Transverse colon (tissue), 3 donors: ENCODE results near the gene MRPL28.

Source experiments
- CTCF ChIP-seq, 5 experiments: fragments of 200-600 bp in 3 of 5; fragments of 450-650 bp in 2 of 5; sonication (generic) in 3 of 5; IDR thresholded peaks; 1 replicate in 2 of 5; 2 replicates in 3 of 5; pipeline ENCODE4 v1.5.1; 2016 to 2017; ENCODE audit warnings: antibody characterized with exemption in 5 of 5, inconsistent platforms in 3 of 5, mild to moderate bottlenecking in 2 of 5, moderate library complexity in 1 of 5
- POLR2A ChIP-seq: fragments of 450-650 bp; IDR thresholded peaks from one replicate; pipeline ENCODE4 v1.6.1; 2016; ENCODE audit warnings: antibody characterized with exemption, mild to moderate bottlenecking, moderate library complexity

GRCh38 chr16:392450-393030 lies 22.2 kb upstream of the MRPL28 start:
- TF ChIP-seq POLR2A = no peak
- no peak for TF ChIP-seq CTCF (IDR thresholded peaks at IDR 0.05)
